ENCODE data around the gene ZNF699.

Gene ZNF699

GRCh38 chr19:9309139-9309973, at the start of gene ZNF699:
Gene ZNF699, minus strand, starts transcription at chr19:9309838. Its CDS starts 4,719 bp downstream, at chr19:9305119.
- Histone ChIP-seq H3K4me3 (replicated peaks; ENCODE audit: low read depth, low read length) (peak within 1 kb of the TSS; percentile 72), H3K27me3 (replicated peaks; ENCODE audit: control insufficient read depth, insufficient read depth, low read length) (no peaks in the 10 kb centered on the region), H3K36me3 (ENCODE audit: control insufficient read depth, insufficient read depth, low read length) (no peaks in the 10 kb centered on the region)
- TF ChIP-seq CTCF (IDR thresholded peaks at IDR 0.05; ENCODE audit: insufficient read depth, low read length, poor library complexity, severe bottlenecking), result no peak
- DNase-seq (ENCODE audit: extremely low read depth, insufficient read length), result peak; percentile 94

DNA sequence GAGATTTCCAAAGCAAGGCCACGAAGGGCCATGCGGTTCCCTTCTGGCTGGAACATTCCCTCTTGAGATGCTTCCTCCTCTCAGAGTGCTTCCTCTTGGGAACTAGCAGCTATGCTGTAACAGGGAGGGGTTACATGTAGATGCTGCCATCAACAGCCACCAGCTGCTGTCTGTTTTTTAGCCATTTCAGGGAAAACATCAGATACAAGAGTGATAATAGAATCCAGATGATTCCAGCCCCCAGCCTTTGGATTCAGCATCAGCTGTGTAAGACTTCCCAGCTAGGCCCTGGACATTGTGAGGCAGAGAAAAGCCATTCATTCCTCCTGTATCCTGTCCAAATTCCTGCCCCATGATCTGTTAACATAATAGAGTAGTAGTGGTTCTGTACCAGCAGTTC, 45.0 kb upstream of the ZNF699 start:
- Histone ChIP-seq H3K36me3 (ENCODE audit: control insufficient read depth, insufficient read depth, low read length) (no peaks in the 10 kb centered on the region), H3K27me3 (replicated peaks; ENCODE audit: control insufficient read depth, insufficient read depth, low read length) (no peaks in the 10 kb centered on the region), H3K4me3 (replicated peaks; ENCODE audit: low read depth, low read length) (no peak overlapping the region)
- no peak for DNase-seq (ENCODE audit: extremely low read depth, insufficient read length)
- TF ChIP-seq CTCF (IDR thresholded peaks at IDR 0.05; ENCODE audit: insufficient read depth, low read length, poor library complexity, severe bottlenecking), result no peak

DNA sequence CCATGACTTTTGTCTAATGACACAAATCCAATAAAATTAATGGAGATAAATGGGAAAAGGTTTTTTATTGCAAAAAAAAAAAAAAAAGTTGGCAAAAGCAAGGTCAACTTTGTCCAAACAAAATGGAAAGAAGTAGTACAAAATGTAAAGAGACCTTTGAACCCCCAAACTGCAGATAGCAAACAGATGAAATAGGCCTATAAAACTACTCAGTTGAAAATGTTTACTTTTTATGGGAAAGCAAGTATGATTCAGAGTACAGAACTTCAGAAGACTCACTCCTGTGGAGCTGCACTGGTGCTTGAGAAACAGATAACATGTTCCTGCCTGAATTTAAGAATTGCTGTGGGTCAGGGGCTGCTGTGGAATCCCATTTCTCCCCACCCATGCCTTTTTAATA, 43.4 kb upstream of the ZNF699 start:
- TF ChIP-seq CTCF (IDR thresholded peaks at IDR 0.05; ENCODE audit: insufficient read depth, low read length, poor library complexity, severe bottlenecking), result no peak
- Histone ChIP-seq H3K27me3 (replicated peaks; ENCODE audit: control insufficient read depth, insufficient read depth, low read length) (no peaks in the 10 kb centered on the region), H3K4me3 (replicated peaks; ENCODE audit: low read depth, low read length) (no peak overlapping the region), H3K36me3 (ENCODE audit: control insufficient read depth, insufficient read depth, low read length) (no peaks in the 10 kb centered on the region)
- no peak for DNase-seq (ENCODE audit: extremely low read depth, insufficient read length)

DNA sequence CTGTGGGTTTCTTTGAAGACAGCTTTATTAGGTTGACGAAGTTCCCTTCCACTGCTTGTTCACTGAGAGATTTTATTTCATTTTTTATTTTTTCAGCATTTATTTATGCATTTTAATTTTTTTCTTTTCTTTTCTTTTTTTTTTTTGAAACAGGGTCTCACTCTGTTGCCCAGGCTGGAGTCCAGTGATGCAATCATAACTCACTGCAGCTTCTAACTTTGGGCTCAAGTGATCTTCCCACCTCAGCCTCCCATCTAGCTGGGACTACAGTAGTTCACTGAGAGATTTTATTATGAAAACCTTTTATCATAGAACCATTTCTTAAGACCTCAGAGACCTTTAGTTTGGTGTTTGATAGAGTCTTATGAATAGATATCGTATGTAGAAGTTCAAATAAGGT, 42.9 kb upstream of the ZNF699 start:
- TF ChIP-seq CTCF (IDR thresholded peaks at IDR 0.05; ENCODE audit: insufficient read depth, low read length, poor library complexity, severe bottlenecking), result no peak
- H3K4me3 ChIP-seq (replicated peaks; ENCODE audit: low read depth, low read length), result no peak overlapping the region
- H3K27me3 ChIP-seq (replicated peaks; ENCODE audit: control insufficient read depth, insufficient read depth, low read length), result no peaks in the 10 kb centered on the region
- DNase-seq (ENCODE audit: extremely low read depth, insufficient read length), result no peak
- H3K36me3 ChIP-seq (ENCODE audit: control insufficient read depth, insufficient read depth, low read length), result no peaks in the 10 kb centered on the region

DNA sequence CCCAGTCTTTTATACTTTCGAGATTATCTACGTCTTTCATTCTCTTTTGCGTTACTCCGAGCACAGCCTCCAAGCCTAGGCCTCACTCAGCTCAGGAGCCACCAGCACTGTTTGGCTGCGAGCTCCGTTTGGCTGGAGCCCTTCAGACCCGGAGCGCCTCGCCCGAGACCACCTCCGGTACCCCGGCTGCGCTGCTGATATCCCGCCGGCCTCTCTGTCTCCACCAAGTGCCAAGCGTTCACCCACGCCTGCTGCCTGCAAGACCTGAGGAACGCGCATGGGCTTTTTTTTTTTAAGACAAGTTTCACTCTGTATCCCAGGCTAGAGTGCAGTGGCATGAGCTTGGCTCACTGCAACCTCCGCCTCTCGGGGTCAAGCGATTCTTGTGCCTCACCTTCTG, 39.0 kb upstream of the ZNF699 start:
- DNase-seq (ENCODE audit: extremely low read depth, insufficient read length), result no peak
- H3K36me3 ChIP-seq (ENCODE audit: control insufficient read depth, insufficient read depth, low read length), result no peaks in the 10 kb centered on the region
- no peak for TF ChIP-seq CTCF (IDR thresholded peaks at IDR 0.05; ENCODE audit: insufficient read depth, low read length, poor library complexity, severe bottlenecking)
- no peaks in the 10 kb centered on the region for H3K27me3 ChIP-seq (replicated peaks; ENCODE audit: control insufficient read depth, insufficient read depth, low read length)
- no peak overlapping the region for H3K4me3 ChIP-seq (replicated peaks; ENCODE audit: low read depth, low read length)
